ENCODE data around the gene PLA2G12B.
"Not testable (repeated sequence)": the region's sequence is repeated elsewhere in the genome, so short reads cannot be mapped to it uniquely, and the experiment has no call there.

Gene PLA2G12B, protein sequence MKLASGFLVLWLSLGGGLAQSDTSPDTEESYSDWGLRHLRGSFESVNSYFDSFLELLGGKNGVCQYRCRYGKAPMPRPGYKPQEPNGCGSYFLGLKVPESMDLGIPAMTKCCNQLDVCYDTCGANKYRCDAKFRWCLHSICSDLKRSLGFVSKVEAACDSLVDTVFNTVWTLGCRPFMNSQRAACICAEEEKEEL

DNA sequence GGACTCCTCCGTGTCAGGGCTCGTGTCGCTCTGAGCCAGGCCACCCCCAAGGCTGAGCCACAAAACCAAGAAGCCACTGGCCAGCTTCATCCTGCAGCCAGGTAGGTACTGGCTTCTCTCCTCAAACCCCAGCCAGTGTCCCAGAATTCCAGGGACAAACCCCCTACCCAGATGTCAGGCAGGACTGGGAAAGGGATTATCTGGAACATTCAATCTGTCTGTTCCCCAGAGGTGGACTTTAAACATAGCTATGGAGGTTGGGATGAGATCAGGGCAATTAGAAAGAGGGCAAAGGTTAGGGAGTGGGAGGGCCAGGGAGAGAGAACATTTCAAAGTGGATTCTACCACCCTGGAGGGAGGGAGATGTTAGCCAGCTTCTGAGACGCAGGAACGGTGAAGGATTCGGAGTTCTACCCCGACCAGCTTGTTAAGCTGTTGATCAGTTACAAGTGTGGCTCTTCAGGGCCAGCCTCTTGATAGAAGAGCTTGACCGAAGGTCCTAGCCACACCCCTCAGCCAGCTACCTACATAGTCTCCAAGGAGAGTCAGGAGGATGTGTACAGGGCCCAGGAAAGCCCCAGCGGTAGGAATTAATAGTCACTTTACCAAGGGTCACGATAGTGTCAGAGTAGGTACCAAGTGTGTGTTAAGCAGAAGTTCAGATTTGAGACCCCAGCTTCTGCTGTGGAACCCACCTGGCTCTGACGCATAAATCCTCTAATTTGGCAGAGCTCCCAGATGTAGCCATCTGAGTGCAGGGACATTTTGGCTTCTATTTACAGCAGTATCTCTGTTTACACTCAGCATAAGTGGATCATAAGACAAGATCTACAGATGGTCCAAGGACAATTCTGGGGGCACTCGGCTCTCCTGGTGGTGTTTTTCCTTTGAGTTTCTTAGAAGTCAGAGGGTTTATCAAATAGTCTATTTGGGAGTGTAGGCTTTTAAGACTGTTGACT is at the start of gene PLA2G12B:
Gene PLA2G12B (minus strand): TSS at position 211 of the 959 bp plus-strand sequence. CDS start 121 bp downstream, at position 90.
- no peak for DNase-seq

DNA sequence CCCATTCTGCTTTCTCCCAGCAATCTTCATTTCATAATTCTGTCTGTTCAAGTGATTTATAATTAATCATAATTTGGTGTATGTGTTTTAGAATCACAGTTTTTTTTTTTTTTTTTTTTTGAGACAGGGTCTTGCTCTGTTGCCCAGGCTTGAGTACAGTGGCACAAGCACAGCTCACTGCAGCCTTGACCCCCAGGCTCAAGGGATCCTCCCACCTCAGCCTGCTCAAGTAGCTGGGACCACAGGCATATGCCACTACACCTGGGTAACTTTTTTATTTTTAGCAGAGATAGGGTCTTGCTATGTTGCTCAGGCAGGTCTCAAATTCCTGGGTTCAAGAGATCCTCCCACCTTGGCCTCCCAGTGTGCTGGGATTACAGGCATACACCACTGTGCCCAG is 49.2 kb upstream of the PLA2G12B start:
- no peak for DNase-seq

DNA sequence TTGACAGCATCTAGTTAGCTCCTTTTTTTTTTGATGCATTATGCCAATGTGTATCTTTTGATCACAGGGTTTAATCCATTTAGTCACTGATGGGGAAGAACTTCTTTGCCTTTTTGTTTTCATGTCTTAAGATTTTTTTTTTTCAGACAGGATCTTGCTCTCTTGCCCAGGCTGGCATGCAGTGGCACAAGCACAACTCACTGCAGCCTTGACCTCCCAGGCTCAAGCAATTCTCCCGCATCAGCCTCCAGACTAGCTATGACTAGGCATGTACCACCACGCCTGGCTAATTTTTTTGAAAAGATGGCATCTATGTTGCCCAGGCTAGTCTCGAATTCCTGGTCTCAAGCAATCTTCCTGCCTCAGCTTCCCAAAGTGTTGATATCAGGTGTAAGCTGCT is 46.4 kb upstream of the PLA2G12B start:
- no peak for DNase-seq

DNA sequence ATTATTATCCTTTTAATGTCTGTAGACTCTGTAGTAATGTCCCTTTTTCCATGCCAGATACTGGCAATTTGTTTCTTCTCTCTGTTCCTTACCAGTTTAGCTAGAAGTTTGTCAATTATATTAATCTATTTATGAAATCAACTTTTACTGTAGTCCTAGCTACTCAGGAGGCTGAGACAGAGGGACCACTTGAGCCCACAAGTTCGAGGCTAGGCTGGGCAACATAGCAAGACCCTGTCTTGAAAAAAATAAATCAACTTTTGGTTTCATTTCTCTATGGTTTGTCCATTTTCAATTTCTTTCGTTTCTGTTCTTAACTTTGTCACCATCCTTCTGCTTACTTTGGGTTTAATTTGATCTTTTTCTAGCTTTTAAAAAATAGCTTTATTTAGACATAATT is 42.5 kb upstream of the PLA2G12B start:
- no peak for DNase-seq

DNA sequence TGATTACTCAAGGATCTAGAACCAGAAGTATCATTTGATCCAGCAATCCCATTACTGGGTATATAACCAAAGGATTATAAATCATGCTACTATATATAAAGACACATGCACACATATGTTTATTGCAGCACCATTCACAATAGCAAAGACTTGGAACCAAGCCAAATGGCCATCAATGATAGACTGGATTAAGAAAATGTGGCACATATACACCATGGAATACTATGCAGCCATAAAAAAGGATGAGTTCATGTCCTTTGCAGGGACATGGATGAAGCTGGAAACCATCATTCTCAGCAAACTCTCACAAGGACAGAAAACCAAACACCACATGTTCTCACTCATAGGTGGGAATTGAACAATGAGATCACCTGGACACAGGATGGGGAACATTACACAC is 40.9 kb upstream of the PLA2G12B start:
- not testable (repeated sequence) for DNase-seq

DNA sequence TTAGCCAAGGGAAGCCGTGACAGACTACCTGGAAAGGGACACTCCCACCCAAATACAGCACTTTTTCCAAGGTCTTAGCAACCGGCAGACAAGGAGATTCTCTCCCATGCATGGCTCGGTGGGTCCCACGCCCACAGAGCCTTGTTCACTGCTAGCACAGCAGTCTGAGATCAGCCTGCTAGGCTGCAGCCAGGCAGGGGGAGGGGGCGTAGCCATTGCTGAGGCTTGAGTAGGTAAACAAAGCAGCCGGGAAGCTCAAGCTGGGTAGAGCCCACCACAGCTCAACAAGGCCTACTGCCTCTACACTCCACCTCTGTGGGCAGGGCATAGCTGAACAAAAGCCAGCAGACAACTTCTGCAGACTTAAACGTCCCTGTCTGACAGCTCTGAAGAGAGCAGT is 35.2 kb upstream of the PLA2G12B start:
- not testable (repeated sequence) for DNase-seq

DNA sequence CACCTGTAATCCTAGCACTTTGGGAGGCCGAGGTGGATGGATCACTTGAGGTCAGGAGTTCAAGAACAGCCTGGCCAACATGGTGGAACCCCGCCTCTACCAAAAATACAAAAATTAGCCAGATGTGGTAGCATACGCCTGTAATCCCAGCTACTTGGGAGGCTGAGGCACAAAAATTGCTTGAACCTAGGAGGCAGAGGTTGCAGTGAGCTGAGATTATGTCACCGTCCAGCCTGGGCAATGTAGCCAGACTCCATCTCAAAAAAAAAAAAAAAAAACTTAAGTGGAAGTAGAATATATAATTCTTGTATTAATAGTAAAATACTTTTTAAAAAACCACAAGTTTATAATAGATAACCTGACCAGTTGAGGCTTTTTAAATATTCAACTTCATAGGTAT is 30.0 kb upstream of the PLA2G12B start:
- not testable (repeated sequence) for DNase-seq

DNA sequence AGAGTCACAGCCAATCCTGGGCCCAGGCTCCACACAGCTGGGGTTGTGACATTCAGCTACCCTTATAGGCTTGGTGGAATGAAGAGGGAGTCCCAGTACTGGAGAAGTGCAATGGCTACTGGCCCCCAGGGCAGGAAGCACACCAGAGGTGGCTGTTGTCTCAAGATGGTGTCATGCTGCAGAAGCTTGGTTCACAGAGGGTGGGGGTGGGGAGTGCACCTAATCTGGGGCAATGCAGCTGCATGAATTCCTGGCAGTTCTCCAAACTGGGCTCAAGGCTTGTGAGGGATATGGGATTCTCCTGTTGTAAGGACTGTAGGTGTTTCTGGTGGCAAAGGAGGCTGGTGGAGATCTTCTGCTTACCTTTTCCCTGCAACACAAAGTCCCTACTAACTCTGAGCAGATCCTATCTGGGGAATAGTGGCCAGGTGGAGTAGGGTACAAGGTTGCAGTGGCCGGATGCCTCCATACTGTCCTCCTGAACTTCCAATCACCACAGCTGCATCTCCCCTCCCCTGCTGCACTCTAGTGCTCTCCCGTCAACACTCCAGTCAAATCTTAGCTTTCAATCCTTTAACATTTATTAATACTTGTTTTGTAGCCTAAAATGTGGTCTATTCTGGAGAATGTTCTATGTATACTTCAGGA is 27.4 kb upstream of the PLA2G12B start:
- no peak for DNase-seq

DNA sequence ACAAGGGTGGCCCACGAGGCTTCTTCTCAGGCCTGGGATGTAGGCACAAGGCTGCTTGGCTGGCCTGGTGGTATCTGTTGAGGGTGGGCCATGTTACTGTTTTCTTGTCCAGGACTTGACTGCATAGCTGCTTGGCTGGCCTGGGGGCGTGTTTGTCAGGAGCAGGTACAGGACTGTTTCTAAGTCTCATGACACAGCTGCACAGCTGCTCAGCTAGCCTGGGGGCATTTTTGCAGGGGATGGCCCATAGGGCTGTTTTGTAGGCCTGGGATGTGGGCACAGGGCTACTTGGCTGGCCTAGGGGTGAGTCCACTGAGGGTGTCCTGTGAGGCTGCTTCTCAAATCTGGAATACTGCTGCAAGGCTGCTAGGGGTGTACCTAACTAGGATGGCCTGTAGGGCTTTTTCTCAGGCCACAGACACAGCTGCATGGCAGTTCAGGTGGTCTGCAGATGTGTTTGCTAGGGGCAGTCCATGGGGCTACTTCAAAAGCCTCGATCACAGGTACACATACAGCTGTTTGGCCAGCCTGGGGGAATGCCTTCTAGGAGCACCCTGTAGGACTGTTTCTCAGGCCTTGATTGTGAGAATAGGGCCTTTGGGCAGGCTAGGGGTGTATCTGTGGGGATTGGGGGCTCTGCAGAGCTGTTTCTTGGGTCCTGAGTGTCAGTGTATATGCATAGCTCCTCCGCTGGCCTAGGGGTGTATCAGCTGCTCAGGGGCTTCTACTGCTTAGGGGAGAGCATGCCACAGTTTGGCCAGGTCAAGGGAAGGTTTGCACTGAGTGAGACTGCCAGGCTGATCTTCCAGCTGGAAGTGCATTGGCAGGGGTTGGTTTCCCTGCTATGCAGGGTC is 26.6 kb upstream of the PLA2G12B start:
- DNase-seq = no peak

DNA sequence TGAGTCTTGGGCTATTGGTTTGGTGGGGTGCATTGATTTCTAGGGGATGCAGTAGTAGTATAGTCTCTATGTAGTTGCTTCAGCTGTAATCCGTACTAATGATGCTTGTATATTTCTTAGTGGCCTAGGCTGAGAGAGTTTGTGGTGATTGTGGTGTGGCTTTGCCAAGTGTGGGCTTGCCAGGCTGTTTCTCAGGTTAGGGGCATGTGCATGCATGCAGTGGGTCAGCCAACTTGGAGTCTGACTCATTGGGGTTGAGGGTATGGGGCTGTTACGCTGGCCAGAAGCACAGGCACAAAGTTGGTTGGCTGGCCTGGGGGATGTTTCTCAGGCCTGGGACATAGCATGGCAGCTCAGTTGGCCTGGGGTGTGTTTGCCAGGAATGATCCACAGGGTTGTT is 25.7 kb upstream of the PLA2G12B start:
- no peak for DNase-seq

DNA sequence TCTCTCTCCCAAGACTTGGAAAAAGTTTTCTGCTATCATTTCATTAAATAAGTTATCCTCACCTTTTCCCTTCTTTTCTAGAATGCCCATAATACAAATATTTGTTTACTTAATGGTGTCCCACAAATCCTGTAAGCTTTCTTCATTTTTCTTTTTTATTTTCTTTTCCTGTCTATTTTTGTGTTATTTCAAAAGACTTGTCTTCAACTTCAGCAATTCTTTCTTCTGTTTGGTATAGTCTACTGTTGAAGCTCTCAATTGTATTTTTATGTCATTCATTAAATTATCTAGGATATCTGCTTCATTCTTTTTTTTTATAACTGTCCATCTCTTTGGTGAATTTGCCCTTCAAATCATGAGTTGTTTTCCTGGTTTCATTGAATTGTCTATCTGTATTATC is 25.1 kb upstream of the PLA2G12B start:
- DNase-seq = no peak

DNA sequence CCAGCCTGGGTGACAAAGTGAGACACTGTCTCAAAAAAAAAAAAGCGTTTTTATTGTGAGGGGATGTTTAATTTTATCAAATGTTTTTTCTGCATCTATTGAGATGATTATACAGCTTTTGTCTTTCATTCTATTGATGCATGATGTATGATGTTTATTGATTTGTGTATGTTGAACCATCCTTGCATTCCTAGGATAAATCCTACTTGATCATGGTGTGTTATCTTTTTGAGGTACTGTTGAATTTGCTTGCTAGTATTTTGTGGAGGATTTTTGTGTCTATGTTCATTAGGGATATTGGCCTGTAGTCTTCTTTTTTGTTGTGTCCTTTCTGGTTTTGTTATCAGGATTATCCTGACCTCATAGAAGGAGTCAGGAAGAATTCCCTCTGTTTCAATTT is 22.3 kb upstream of the PLA2G12B start:
- DNase-seq = no peak

DNA sequence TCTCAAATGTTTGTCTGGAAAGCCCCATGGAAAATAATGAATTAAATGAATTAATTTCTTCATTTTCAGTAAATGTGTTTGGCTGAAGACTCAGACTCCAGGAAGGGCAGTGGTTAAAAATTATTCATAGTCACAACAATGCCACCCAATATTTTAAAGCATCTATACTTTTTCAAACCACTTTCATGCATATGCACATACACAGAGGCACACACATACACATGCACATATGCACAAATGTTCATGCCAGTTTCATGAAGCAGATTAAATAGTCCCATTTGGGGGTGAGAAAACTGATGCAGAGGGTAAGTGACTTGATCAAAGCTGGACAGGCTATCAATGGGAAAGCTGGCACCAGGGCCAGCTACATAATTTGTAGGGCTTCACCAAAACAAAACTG is 1.4 kb upstream of the PLA2G12B start:
- no peak for DNase-seq

DNA sequence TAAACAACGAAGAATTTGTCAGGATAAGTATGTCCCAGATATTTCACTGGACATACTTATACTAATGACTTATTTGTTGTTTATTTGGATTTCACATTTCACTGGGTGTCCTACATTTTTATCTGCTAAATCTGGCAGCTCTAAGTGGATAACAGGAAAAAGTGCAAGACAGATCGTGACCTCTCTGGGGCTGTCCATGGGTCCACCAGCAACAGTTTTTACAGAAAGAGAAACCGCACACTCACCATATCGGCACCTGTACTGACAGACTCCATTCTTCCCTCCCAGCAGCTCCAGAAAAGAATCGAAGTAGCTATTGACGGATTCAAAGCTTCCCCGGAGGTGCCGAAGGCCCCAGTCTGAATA is 393 bp downstream of the PLA2G12B start:
- DNase-seq = no peak

DNA sequence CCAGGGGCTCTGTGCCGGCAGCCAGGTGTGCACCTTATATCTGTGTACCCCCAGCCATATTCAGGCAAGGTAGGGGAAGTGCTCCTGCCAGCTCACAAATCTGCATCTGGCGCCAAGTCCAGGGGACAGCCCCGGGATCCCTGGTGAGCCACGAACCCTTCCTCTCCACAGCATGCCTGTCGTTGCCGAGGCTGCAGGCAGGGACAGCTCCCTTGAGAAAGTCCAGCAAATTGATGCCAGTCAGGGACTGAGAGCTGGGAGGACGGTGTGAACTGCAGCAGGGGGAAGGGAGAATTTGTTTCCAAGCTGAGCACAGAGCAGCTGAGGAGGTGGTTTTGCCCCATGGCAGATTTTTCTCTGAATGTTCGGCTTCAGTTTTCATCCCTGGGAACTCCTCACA is 919 bp downstream of the PLA2G12B start:
- DNase-seq = no peak

DNA sequence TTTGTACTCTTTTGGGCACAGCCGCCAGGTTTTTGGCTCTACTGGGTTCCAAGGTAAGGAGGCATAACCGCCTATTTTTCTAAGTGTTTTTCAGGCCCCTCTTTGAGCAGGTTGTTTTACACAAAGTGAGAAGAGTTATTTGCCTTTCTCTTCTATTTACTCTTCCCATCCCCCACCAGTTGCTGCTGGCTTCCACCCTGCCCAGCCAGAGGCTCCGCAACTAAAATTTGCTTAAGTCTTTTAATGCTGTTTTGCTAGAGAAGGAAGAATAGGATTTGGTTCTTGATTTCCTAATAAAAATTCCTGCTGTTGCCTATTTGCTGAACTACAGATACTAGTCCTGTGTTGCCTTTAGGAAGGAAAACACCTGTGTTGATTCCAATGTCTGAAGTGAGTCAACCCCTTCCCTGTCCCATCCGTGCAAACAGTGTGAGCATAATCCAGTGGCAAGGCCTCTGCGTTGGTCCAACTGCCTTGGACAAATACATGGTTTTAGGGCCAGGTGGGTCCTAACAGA is 1.9 kb downstream of the PLA2G12B start:
- no peak for DNase-seq

DNA sequence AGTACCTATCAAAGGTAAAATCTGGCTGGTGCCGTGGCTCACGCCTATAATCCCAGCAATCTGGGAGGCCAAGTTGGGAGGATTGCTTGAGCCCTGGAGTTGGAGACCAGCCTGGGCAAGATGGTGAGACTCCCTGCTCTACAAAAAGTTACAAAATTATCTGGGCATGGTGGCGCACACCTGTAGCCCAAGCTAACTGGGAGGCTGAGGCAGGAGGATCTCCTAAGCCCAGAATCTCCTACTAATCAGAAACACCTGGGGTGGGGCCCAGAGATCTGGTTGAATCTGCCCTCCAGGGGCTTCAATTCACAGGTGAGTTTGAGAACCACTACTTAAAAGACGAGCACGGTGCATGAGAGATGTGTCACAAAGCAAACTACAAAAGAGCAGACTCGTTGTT is 2.4 kb downstream of the PLA2G12B start:
- no peak for DNase-seq

DNA sequence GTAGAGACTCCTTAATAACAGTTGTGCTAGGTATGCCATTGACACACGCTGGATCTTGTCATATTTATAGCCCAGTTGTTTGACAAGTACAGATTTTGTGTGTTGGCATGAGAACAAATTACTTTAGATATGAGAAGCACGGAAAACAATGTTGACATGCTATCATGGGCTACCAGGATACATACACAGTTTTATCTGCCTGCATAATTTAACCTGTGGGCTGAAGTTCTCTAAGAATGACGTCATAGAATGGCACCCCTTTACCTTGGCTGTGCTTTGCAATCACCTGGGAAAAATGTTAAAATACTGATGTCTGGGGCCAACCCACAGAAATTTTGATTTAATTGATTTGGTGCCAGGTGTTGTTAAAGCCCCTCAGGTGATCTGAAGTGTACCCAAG is 2.8 kb downstream of the PLA2G12B start:
- DNase-seq = no peak

DNA sequence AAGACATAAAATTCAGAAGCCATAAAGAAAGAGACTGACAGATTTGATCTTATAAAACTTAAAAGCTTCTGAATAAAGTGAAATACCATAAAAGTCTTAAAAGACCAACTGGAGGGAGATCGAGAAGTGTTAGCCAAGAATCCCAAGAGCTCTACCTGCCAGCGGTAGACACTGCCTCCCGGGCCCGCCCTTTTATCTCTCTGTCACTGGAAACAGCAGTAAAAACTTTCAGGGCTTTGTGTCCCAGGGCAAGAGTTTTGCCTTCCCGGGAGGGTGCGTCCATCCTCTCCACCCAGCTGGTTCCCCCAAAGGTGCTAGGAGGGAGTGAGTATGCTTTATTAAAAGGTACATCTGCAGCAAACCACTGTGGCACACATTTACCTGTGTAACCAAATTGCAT is 5.8 kb downstream of the PLA2G12B start:
- DNase-seq = no peak

DNA sequence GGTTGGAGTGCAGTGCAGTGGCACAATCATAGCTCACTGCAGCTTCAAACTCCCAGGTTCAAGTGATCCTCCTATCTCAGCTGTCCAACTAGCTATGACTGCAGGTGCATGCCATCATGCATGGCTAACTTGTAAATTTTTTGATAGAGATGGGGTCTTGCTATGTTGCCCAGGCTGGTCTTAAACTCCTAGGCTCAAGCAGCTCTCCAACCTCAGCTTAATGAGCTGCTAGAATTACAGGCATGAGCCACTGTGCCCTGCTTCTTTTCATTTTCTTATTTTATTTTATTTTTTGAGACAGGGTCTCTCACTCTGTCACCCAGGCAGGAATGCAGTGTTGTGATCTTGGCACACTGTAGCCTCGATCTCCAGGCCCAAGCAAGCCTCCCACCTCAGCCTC is 7.6 kb downstream of the PLA2G12B start:
- DNase-seq = no peak

DNA sequence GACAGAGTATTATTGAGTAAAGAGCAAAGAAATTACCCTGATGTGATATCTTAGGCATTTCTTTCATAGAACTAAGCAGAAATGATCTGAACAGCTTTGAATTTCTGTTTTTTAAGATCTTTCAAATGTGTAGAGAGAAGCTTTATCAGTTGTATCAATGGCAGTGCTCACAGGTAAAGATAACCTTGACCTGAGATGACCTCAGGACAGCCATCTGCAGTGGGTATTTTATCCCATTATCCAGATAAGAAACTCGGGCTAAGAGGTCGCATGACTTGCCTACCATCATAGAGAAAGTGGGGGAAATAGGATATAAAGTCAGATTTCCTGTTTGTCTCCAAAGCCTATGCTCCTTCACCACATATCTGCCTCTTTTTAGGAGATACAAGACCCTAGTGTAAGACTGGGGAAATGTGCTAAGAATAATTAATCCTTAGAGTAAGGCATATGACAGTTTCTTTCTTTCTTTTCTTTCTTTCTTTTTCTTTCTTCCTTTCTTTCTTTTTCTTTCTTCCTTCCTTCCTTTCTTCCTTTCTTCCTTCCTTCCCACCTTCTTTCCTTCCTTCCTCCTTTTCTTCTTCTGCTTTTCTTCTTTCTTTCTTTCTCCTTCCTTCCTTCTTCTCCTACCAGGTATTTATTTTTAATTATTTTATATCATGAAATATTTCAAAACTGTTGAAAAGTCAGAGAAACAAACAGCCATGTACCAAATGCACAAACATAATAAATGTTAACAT is 10.9 kb downstream of the PLA2G12B start:
- no peak for DNase-seq

DNA sequence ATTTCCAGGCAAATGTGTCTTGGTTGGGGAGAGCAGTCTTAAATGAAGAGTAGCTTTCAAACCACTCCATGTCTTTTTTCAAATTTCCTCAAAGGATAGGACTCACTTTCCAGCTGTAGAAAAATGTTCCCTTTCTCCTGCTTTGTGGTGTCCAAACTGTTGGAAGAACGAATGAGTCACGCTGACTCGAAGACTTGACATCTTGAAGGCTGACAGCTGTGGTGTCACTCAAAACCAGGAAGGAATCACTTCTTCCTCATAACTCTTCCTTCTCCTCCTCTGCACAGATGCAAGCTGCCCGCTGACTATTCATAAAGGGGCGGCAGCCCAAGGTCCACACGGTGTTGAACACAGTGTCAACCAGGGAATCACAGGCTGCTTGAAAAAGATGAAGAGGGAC is 19.2 kb downstream of the PLA2G12B start:
- DNase-seq = no peak
